ENCODE data around the gene ST14. TPM values are rescaled to one million over a fixed set of nuclear protein-coding genes. Genes with fewer than 3 reads are reported as not detected.
A peak's percentile ranks its signal among the peaks of the same experiment; 100 is the strongest.

The ST14 gene
- total and polyA plus RNA-seq, 10 donors, result 7.1 to 25.9 (median 12.5) TPM

DNA sequence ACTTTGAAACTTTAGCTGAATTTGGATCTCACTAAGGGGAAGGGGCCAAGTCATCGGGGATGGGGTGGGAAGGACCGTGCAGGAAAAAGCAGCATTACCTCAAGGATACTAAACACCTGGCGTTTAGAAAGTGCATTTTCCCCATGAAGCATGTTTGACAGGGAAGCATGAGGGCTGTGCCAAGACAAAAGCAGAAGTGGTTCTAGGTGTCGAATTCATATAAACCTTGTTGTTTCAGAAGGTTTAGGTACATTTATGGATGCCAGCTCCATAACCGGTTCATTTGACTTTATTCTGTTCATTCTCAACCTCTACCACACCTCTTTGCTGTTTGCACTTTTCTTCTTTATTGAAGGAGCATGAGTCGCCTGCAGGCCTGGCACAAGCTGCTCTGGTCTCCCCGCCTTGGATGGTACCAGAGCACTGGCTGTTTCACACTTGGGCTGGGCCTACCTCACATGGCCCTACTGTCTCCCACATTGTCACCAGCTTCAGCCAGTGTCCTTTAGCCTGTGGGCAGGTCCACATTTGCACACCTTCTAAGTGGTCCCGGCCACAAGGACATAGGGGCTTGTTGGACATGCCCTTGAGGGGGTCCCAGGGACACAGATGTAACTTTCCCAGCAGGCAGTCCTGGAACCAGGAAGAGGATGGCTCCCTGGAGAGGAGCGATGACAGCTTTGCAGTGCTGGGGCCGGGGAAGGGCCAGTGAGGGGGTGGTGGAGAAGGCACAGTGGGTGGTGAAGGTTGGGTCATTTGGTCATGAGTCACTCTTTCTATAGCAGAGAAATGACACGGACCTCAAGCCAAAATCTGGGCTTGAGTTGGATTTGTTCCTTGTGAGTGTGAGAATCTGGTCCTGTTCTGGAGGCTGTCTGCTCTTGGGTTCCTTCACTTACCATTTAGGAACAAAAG lies 3.2 kb upstream of the ST14 start:
- TF ChIP-seq POLR2A (IDR thresholded peaks at IDR 0.05) (no peak), POLR2AphosphoS5 (IDR thresholded peaks at IDR 0.05) (no peak)
- TF ChIP-seq, protein P1, sequence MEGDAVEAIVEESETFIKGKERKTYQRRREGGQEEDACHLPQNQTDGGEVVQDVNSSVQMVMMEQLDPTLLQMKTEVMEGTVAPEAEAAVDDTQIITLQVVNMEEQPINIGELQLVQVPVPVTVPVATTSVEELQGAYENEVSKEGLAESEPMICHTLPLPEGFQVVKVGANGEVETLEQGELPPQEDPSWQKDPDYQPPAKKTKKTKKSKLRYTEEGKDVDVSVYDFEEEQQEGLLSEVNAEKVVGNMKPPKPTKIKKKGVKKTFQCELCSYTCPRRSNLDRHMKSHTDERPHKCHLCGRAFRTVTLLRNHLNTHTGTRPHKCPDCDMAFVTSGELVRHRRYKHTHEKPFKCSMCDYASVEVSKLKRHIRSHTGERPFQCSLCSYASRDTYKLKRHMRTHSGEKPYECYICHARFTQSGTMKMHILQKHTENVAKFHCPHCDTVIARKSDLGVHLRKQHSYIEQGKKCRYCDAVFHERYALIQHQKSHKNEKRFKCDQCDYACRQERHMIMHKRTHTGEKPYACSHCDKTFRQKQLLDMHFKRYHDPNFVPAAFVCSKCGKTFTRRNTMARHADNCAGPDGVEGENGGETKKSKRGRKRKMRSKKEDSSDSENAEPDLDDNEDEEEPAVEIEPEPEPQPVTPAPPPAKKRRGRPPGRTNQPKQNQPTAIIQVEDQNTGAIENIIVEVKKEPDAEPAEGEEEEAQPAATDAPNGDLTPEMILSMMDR (IDR thresholded peaks at IDR 0.05 in 8 of 11, conservative IDR thresholded peaks at IDR 0.05 in 3 of 11), result no peak
- no peak for DNase-seq

DNA sequence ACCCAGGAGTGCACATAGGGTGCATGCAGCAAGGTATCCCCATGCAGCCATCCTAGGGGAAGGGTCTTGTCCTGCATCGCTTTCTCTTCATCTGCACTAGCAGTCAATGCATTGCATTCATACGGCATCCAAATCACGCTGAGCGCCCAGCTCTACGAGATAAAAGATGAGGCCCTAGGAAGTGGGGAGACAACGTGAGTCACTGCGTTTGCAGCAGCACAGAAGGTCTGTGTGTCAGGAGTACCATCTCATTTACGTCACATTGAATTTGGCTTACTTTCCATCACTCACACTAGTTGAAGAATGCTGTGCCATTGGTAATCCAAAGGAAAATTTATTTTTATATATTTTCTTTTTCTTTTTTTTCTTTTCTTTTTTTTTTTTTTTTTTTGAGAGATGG lies 2.5 kb upstream of the ST14 start:
- TF ChIP-seq POLR2A (IDR thresholded peaks at IDR 0.05) (no peak), POLR2AphosphoS5 (IDR thresholded peaks at IDR 0.05) (no peak)
- TF ChIP-seq, protein P1 (IDR thresholded peaks at IDR 0.05 in 8 of 11, conservative IDR thresholded peaks at IDR 0.05 in 3 of 11), result no peak

More for the DNA sequence above, 3.2 kb upstream of the ST14 start:
- H3K4me1 ChIP-seq, result peaks cover 6 to 48% (median 22%) of the 10 kb centered on the region in 6 donors
- peaks cover 0 to 32% (median 16%) of the 10 kb centered on the region in 7 donors for H3K27me3 ChIP-seq (replicated peaks in 1 of 7)
- intact Hi-C loops (cut with DNase I; ENCODE audit: low total_unique reads), result no loop called here
- WGBS, 5 donors, result 78 to 84% (median 79%) methylated on average over 11 of the region's 11 CpGs
- no peaks in the 10 kb centered on the region for H3K9me3 ChIP-seq
- no peak overlapping the region for H3K4me3 ChIP-seq
- H3K36me3 ChIP-seq, result no peaks in the 10 kb centered on the region
- H3K27ac ChIP-seq, result no peak overlapping the region

DNA sequence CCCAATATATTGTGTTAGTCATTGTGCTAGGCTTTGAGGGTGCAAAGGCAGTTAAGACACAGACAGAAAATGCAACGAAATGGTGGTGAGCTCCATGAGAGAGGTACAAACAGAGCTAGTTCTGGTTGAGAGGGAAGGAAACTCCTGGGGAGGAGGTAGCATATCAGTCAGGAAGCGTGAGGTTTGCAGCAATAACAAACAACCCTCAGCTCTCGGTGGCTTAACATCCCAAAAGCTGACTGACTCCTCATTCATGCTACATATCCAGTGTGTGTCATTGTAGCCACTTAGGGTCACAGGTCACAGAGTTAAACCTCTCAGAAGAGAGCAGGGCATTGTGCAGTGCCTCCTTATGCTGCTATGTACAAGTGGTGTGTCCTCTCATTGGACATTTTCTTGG lies 1.7 kb upstream of the ST14 start:
- H3K4me3 ChIP-seq, result no peak overlapping the region
- intact Hi-C loops (cut with DNase I; ENCODE audit: low total_unique reads), result no loop called here
- H3K9me3 ChIP-seq, result no peaks in the 10 kb centered on the region
- H3K27me3 ChIP-seq (replicated peaks in 1 of 7), result peaks cover 0 to 46% (median 18%) of the 10 kb centered on the region in 7 donors
- 54 to 66% (median 58%) methylated on average over 3 of the region's 3 CpGs for WGBS, 5 donors
- DNase-seq, result no peak
- no peaks in the 10 kb centered on the region for H3K36me3 ChIP-seq
- H3K27ac ChIP-seq, result no peak overlapping the region
- peaks cover 6 to 62% (median 29%) of the 10 kb centered on the region in 6 donors for H3K4me1 ChIP-seq
- TF ChIP-seq POLR2AphosphoS5 (IDR thresholded peaks at IDR 0.05), result no peak
- no peak for TF ChIP-seq POLR2A (IDR thresholded peaks at IDR 0.05)
- TF ChIP-seq, protein P1 (IDR thresholded peaks at IDR 0.05 in 8 of 11, conservative IDR thresholded peaks at IDR 0.05 in 3 of 11), result no peak

More for the DNA sequence above, 2.5 kb upstream of the ST14 start:
- Histone ChIP-seq H3K27me3 (replicated peaks in 1 of 7) (peaks cover 0 to 39% (median 16%) of the 10 kb centered on the region in 7 donors), H3K4me3 (no peak overlapping the region), H3K4me1 (peaks cover 6 to 55% (median 25%) of the 10 kb centered on the region in 6 donors), H3K9me3 (no peaks in the 10 kb centered on the region), H3K27ac (no peak overlapping the region), H3K36me3 (no peaks in the 10 kb centered on the region)
- intact Hi-C loops (cut with DNase I; ENCODE audit: low total_unique reads), result no loop called here
- DNase-seq, result no peak
- WGBS, 5 donors, result 86 to 95% (median 92%) methylated on average over 8 of the region's 8 CpGs

DNA sequence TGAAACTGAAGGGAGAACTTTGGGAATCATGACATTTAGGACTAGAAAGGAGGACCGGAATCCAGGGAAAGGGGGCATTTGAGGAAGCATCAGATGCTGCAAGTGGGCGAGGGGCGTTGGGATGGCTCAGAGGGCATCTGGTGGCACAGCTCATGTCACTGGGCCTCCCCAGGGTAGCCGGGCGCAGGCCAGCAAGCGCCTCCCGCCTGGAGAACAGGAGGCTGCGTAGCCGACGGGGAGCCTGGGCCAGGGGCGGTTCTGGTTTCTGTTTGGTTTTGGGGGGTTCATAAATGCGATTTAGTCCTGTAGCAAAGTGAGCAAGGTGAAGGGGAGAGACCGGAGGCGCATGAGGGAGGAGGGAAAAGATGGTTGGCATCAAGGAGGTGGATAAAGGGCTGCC lies 443 bp upstream of the ST14 start:
- Histone ChIP-seq H3K27me3 (replicated peaks in 1 of 7) (peaks cover 0 to 53% (median 18%) of the 10 kb centered on the region in 7 donors), H3K27ac (no peak overlapping the region), H3K4me1 (peaks cover 6 to 70% (median 40%) of the 10 kb centered on the region in 6 donors), H3K36me3 (no peaks in the 10 kb centered on the region), H3K4me3 (peak overlapping the region in 3 of 8 donors; percentile 47 to 75 (median 50)), H3K9me3 (no peaks in the 10 kb centered on the region)
- DNase-seq, result no peak
- TF ChIP-seq, protein P1 (IDR thresholded peaks at IDR 0.05 in 8 of 11, conservative IDR thresholded peaks at IDR 0.05 in 3 of 11), result no peak
- TF ChIP-seq POLR2AphosphoS5 (IDR thresholded peaks at IDR 0.05) (no peak), POLR2A (IDR thresholded peaks at IDR 0.05) (no peak)
- 63 to 80% (median 78%) methylated on average over 14 of the region's 14 CpGs for WGBS, 5 donors
- intact Hi-C loops (cut with DNase I; ENCODE audit: low total_unique reads), result no loop called here
